Gastrocnemius medialis (tissue), 4 donors: Measurements from ENCODE around the gene CCL7. TPM values are rescaled to one million over a fixed set of nuclear protein-coding genes. Genes with fewer than 3 reads are reported as not detected.

ENCODE experiments used
- ATAC-seq, 2 donors: fragments of 150-250 bp; one replicate each; pipeline ENCODE4 v1.9.1; 2016
- DNase-seq, 2 donors: peaks; one replicate each; pipeline ENCODE4 v3.0.0-alpha.2; 2019
- H3K27ac ChIP-seq, 4 donors: fragments of 200-600 bp; sonication (generic); 1 replicate in 1 of 4; 2 replicates in 3 of 4; pipeline ENCODE4 v1.5.1; 2016 to 2018; ENCODE audit warnings: mild to moderate bottlenecking in 2 of 4, moderate library complexity in 1 of 4
- H3K27me3 ChIP-seq, 3 donors: fragments of 200-600 bp; sonication (generic) in 2 of 3; 1 replicate in 1 of 3; 2 replicates in 2 of 3; pipeline versions ENCODE4 v1.5.1 to v1.6.0; 2016 to 2019; ENCODE audit warnings: mild to moderate bottlenecking in 1 of 3, moderate library complexity in 1 of 3
- H3K36me3 ChIP-seq, 2 donors: fragments of 200-600 bp; sonication (generic) in 1 of 2; one replicate each; pipeline ENCODE4 v1.5.1; 2017 to 2018
- H3K4me1 ChIP-seq, 2 donors: fragments of 200-600 bp; sonication (generic) in 1 of 2; one replicate each; pipeline ENCODE4 v1.5.1; 2016 to 2017; ENCODE audit warnings: mild to moderate bottlenecking in 2 of 2
- H3K4me3 ChIP-seq, 4 donors: fragments of 200-600 bp; sonication (generic) in 3 of 4; 1 replicate in 1 of 4; 2 replicates in 3 of 4; pipeline ENCODE4 v1.5.1; 2016 to 2019; ENCODE audit warnings: mild to moderate bottlenecking in 2 of 4
- H3K9me3 ChIP-seq, 3 donors: fragments of 200-600 bp; sonication (generic) in 2 of 3; 1 replicate in 1 of 3; 2 replicates in 2 of 3; pipeline ENCODE4 v1.5.1; 2016 to 2019
- POLR2A ChIP-seq, 2 donors: fragments of 450-650 bp; IDR thresholded peaks; one replicate each; pipeline ENCODE4 v1.6.1; 2017; ENCODE audit warnings: antibody characterized with exemption in 2 of 2, mild to moderate bottlenecking in 2 of 2, moderate library complexity in 2 of 2
- in situ Hi-C, 4 donors: fragments of 200-750 bp; cut with MboI; loops; one replicate each; pipeline versions ENCODE4 v1.15.0 to v1.8.0; 2017; ENCODE audit warnings: low sequenced_read_pairs in 4 of 4
- intact Hi-C: fragments of 100-400 bp; cut with DNase I; formaldehyde crosslinking; loops from one replicate; pipeline ENCODE4 v1.15.1; 2023; ENCODE audit warnings: low total_unique reads
- total RNA-seq, 4 donors: library from RNA; depleted of rRNA; stranded (reverse); fragments of >200 nt; gene quantifications; one replicate each; pipeline versions ENCODE4 v1.1.0 to v1.2.3, GENCODE V29; 2016
- TF ChIP-seq, protein P1 (sequence below), 5 experiments: fragments of 450-650 bp in 3 of 5; fragments of 200-600 bp in 2 of 5; sonication (generic) in 2 of 5; IDR thresholded peaks in 4 of 5; conservative IDR thresholded peaks in 1 of 5; 1 replicate in 4 of 5; 2 replicates in 1 of 5; pipeline ENCODE4 v1.5.1; 2016 to 2019; ENCODE audit warnings: antibody characterized with exemption in 5 of 5, mild to moderate bottlenecking in 3 of 5, moderate library complexity in 3 of 5

Gene CCL7
- total RNA-seq, 4 donors from 2014 or later: not detected

DNA sequence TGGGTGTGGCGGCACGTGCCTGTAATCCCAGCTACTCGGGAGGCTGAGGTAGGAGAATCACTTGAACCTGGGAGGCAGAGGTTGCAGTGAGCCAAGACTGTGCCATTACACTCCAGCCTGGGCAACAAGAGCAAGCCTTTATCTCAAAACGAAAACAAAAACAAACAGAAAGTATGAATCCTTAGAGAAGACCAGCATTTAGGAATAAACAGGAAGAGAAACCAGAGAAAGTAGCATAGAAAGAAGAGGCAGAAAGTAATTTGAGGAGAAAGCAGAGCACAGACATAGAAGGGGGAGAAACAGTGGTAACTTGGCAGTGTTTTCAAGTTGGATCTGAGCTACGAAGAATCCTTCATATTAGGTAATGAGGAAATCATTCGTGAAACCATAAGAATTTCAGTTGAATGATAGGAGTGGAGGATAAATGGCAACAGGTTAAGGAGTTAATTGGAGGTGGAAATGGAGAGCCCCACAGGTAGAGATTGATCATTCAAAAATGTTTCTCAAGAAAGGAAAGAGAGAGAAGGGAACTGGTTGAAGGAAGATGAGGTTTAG, 24.6 kb upstream of the CCL7 start:
- no peak for DNase-seq
- Histone ChIP-seq H3K4me3 (no peak overlapping the region), H3K27ac (no peak overlapping the region), H3K36me3 (no peaks in the 10 kb centered on the region), H3K9me3 (no peaks in the 10 kb centered on the region), H3K4me1 (peaks cover 21 to 53% of the 10 kb centered on the region in 2 donors), H3K27me3 (no peaks in the 10 kb centered on the region)
- TF ChIP-seq, protein P1, sequence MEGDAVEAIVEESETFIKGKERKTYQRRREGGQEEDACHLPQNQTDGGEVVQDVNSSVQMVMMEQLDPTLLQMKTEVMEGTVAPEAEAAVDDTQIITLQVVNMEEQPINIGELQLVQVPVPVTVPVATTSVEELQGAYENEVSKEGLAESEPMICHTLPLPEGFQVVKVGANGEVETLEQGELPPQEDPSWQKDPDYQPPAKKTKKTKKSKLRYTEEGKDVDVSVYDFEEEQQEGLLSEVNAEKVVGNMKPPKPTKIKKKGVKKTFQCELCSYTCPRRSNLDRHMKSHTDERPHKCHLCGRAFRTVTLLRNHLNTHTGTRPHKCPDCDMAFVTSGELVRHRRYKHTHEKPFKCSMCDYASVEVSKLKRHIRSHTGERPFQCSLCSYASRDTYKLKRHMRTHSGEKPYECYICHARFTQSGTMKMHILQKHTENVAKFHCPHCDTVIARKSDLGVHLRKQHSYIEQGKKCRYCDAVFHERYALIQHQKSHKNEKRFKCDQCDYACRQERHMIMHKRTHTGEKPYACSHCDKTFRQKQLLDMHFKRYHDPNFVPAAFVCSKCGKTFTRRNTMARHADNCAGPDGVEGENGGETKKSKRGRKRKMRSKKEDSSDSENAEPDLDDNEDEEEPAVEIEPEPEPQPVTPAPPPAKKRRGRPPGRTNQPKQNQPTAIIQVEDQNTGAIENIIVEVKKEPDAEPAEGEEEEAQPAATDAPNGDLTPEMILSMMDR (IDR thresholded peaks at IDR 0.05 in 4 of 5, conservative IDR thresholded peaks at IDR 0.05 in 1 of 5): no peak
- in situ Hi-C loops: no loop called here
- no peak for ATAC-seq
- intact Hi-C loops: no loop called here

DNA sequence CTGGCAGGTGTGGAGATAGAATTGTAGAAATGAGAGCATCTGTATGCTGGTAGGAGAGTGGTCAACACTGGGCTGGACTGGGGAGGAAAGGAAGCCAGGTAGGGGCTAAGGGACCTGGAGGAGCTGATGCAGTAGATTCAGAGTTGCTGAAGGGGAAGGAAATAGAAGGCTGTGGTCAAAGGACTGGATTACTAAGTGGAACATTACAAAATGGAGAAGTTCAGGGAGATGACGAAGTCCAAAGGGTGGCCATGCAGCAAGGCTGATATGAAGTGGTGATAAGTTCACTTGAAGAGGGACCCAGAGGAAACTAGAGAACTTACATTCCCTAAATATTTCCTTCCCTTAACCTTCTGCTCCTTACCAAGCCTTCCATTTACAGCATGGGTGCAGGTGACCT, 23.6 kb upstream of the CCL7 start:
- intact Hi-C loops (no loop called here), in situ Hi-C loops (no loop called here)
- Histone ChIP-seq H3K9me3 (no peaks in the 10 kb centered on the region), H3K27me3 (no peaks in the 10 kb centered on the region), H3K36me3 (no peaks in the 10 kb centered on the region), H3K4me3 (no peak overlapping the region), H3K4me1 (peaks cover 14 to 54% of the 10 kb centered on the region in 2 donors), H3K27ac (no peak overlapping the region)
- ATAC-seq (no peak), DNase-seq (no peak)
- TF ChIP-seq, protein P1 (IDR thresholded peaks at IDR 0.05 in 4 of 5, conservative IDR thresholded peaks at IDR 0.05 in 1 of 5): no peak
- no peak for TF ChIP-seq POLR2A (IDR thresholded peaks at IDR 0.05)

DNA sequence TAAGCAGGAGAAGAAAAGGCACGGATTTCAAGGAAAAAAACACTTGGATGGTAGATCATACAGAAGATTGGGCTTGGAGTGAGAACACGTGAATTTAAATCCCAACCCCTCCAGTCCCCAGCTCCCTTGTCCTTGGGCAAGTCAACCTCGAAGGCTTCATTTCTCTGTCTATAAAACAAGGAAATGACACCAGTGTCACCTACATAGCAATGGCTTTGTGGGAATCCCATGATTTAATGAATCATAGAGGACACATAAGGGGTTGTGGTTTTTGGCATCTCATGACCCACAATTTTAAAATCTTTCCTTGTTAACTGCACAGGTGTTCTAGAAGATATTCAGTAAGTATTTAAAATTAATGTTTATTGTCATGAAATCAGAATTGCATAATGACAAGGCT, 23.1 kb upstream of the CCL7 start:
- intact Hi-C loops: no loop called here
- in situ Hi-C loops: no loop called here
- Histone ChIP-seq H3K4me1 (peaks cover 13 to 54% of the 10 kb centered on the region in 2 donors), H3K4me3 (no peak overlapping the region), H3K9me3 (no peaks in the 10 kb centered on the region), H3K27ac (no peak overlapping the region), H3K27me3 (no peaks in the 10 kb centered on the region), H3K36me3 (no peaks in the 10 kb centered on the region)
- no peak for TF ChIP-seq POLR2A (IDR thresholded peaks at IDR 0.05)
- TF ChIP-seq, protein P1 (IDR thresholded peaks at IDR 0.05 in 4 of 5, conservative IDR thresholded peaks at IDR 0.05 in 1 of 5): no peak
- DNase-seq (no peak), ATAC-seq (no peak)

DNA sequence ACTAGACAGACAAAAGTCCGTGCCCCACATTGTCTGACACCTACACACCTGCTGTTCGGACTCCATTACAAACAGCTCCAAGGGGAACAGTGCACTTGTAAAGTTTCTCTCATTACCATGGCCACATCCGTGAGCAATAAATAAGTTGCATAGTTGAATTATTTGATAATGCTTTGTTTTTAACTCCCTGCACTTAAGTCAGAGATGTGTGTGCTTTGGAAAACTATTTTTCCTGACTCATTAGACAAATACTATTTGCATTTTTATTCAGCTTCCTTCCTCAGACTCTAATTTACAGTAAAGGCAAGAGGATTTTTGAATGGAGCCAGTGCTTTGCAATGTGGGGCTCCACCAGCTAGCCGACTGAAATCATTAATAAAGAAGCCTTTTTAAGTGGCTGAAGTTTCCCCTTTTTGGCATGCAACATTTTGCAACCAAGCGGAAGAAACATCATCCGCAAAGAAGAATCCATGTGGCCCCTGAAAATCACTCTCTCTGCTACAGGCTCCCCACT, 21.5 kb upstream of the CCL7 start:
- H3K27ac ChIP-seq: no peak overlapping the region
- no peak overlapping the region for H3K4me3 ChIP-seq
- intact Hi-C loops (no loop called here), in situ Hi-C loops (no loop called here)
- no peaks in the 10 kb centered on the region for H3K36me3 ChIP-seq
- no peaks in the 10 kb centered on the region for H3K9me3 ChIP-seq
- DNase-seq: no peak
- no peaks in the 10 kb centered on the region for H3K27me3 ChIP-seq
- no peak for ATAC-seq
- peaks cover 22 to 58% of the 10 kb centered on the region in 2 donors for H3K4me1 ChIP-seq
- TF ChIP-seq POLR2A (IDR thresholded peaks at IDR 0.05): no peak
- TF ChIP-seq, protein P1 (IDR thresholded peaks at IDR 0.05 in 4 of 5, conservative IDR thresholded peaks at IDR 0.05 in 1 of 5): no peak

DNA sequence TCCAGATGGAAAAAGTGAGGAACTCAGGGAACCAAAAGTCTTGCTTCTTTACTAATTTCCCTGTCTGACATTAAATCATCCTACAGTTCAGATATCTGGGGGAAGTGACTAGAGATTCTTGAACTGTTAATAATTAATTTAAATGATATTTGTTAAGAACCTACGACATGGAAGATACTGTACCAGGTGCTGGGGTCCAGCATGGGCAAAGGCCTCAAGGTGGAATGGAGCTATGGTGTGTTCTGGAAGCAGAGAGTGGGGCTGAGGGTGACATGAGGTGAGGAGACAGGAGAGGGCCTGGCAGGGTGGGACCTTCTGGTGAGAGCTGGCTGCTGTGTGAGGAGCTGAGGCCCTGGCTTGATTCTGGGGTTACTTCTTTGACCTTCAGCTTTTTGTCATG, 21.0 kb upstream of the CCL7 start:
- no peaks in the 10 kb centered on the region for H3K27me3 ChIP-seq
- no peaks in the 10 kb centered on the region for H3K36me3 ChIP-seq
- H3K9me3 ChIP-seq: no peaks in the 10 kb centered on the region
- intact Hi-C loops: no loop called here
- in situ Hi-C loops: no loop called here
- TF ChIP-seq POLR2A (IDR thresholded peaks at IDR 0.05): no peak
- TF ChIP-seq, protein P1 (IDR thresholded peaks at IDR 0.05 in 4 of 5, conservative IDR thresholded peaks at IDR 0.05 in 1 of 5): no peak
- H3K4me3 ChIP-seq: no peak overlapping the region
- H3K27ac ChIP-seq: no peak overlapping the region
- H3K4me1 ChIP-seq: peaks cover 26 to 60% of the 10 kb centered on the region in 2 donors
- ATAC-seq: no peak
- no peak for DNase-seq
